Colon (tissue), 2 donors: Measurements from ENCODE around the gene MIB1.
"Not testable (repeated sequence)": the region's sequence is repeated elsewhere in the genome, so short reads cannot be mapped to it uniquely, and the experiment has no call there.

ENCODE experiments used
- FAIRE-seq: peaks from 2 replicates; lab custom pipeline; 2012; peaks lifted over from hg19 to GRCh38; lab: Jason Lieb, UNC
- donor health status: control.
- donor health status: control.

The MIB1 gene

GRCh38 chr18:21743166-21743832 lies 2.7 kb downstream of the MIB1 start:
- FAIRE-seq = no peak

GRCh38 chr18:21745231-21745630 lies 4.6 kb downstream of the MIB1 start:
- no peak for FAIRE-seq

- FAIRE-seq = no peak
Measured at GRCh38 chr18:21747268-21747667, 6.7 kb downstream of the MIB1 start.

- FAIRE-seq = no peak
Measured at GRCh38 chr18:21747764-21748693, 7.4 kb downstream of the MIB1 start.

- no peak for FAIRE-seq
Measured at GRCh38 chr18:21757833-21758232, 17.2 kb downstream of the MIB1 start.

- no peak for FAIRE-seq
Measured at GRCh38 chr18:21759836-21760235, 19.2 kb downstream of the MIB1 start.

GRCh38 chr18:21760321-21760720 lies 19.7 kb downstream of the MIB1 start:
- no peak for FAIRE-seq

GRCh38 chr18:21761471-21762115 lies 21.0 kb downstream of the MIB1 start:
- no peak for FAIRE-seq

- no peak for FAIRE-seq
Measured at GRCh38 chr18:21762181-21762772, 21.7 kb downstream of the MIB1 start.

GRCh38 chr18:21763846-21764646 lies 23.5 kb downstream of the MIB1 start:
- FAIRE-seq = no peak

GRCh38 chr18:21769206-21769605 lies 28.6 kb downstream of the MIB1 start:
- no peak for FAIRE-seq

- no peak for FAIRE-seq
Measured at GRCh38 chr18:21774722-21775121, 34.1 kb downstream of the MIB1 start.

GRCh38 chr18:21777814-21778213 lies 37.2 kb downstream of the MIB1 start:
- no peak for FAIRE-seq

GRCh38 chr18:21786526-21786925 lies 45.9 kb downstream of the MIB1 start:
- no peak for FAIRE-seq

GRCh38 chr18:21796089-21796488 lies 55.5 kb downstream of the MIB1 start:
- FAIRE-seq = not testable (repeated sequence)

GRCh38 chr18:21798126-21798525 lies 57.5 kb downstream of the MIB1 start:
- FAIRE-seq = no peak

- FAIRE-seq = no peak
Measured at GRCh38 chr18:21799721-21800120, 59.1 kb downstream of the MIB1 start.

GRCh38 chr18:21803495-21803894 lies 62.9 kb downstream of the MIB1 start:
- no peak for FAIRE-seq

GRCh38 chr18:21805771-21806366 lies 65.3 kb downstream of the MIB1 start:
- FAIRE-seq = no peak

- FAIRE-seq = no peak
Measured at GRCh38 chr18:21808185-21808584, 67.6 kb downstream of the MIB1 start.

- FAIRE-seq = no peak
Measured at GRCh38 chr18:21809725-21810124, 69.1 kb downstream of the MIB1 start.
